CD14-positive monocyte (primary cell): ENCODE data around the gene TGM2. TPM values are rescaled to one million over a fixed set of nuclear protein-coding genes. Genes with fewer than 3 reads are reported as not detected.

Experiments used
- DNase-seq, 3 donors: peaks; one replicate each; pipeline ENCODE4 v3.0.0-alpha.2; 2011 to 2022
- H2AFZ ChIP-seq: 2 replicates; pipeline ENCODE4 v1.6.0; 2012; ENCODE audit warnings: mild to moderate bottlenecking, low read depth, low read length, inconsistent platforms; ENCODE audit not compliant: insufficient read depth, poor library complexity, severe bottlenecking
- H3K27ac ChIP-seq, 2 donors: 1 replicate in 1 of 2; 2 replicates in 1 of 2; pipeline ENCODE4 v1.5.1; 2012 to 2013; ENCODE audit warnings: low read length in 2 of 2, control low read depth in 1 of 2, inconsistent platforms in 1 of 2, low read depth in 1 of 2, mild to moderate bottlenecking in 1 of 2
- H3K27me3 ChIP-seq, 2 donors: one replicate each; pipeline versions ENCODE4 v1.6.0 to v1.6.1; 2011 to 2013; ENCODE audit warnings: low read length in 2 of 2; ENCODE audit not compliant: control insufficient read depth in 2 of 2, insufficient read depth in 2 of 2
- H3K36me3 ChIP-seq, 2 donors: replicated peaks in 1 of 2; 1 replicate in 1 of 2; 2 replicates in 1 of 2; pipeline versions ENCODE4 v1.5.1 to v1.6.1; 2012 to 2013; ENCODE audit warnings: low read length in 2 of 2, control low read depth in 1 of 2, inconsistent platforms in 1 of 2, mild to moderate bottlenecking in 1 of 2; ENCODE audit not compliant: insufficient read depth in 2 of 2, control insufficient read depth in 1 of 2
- H3K4me1 ChIP-seq, 2 donors: 1 replicate in 1 of 2; 2 replicates in 1 of 2; pipeline versions ENCODE4 v1.5.1 to v1.6.1; 2012 to 2013; ENCODE audit warnings: low read length in 2 of 2, control low read depth in 1 of 2, inconsistent platforms in 1 of 2, mild to moderate bottlenecking in 1 of 2, moderate library complexity in 1 of 2; ENCODE audit not compliant: insufficient read depth in 2 of 2, control insufficient read depth in 1 of 2
- H3K4me2 ChIP-seq: replicated peaks from 2 replicates; pipeline ENCODE3; 2012; ENCODE audit warnings: low read length, moderate library complexity, mild to moderate bottlenecking; ENCODE audit not compliant: poor library complexity, severe bottlenecking; ENCODE audit errors: extremely low read depth
- H3K4me3 ChIP-seq, 3 experiments: fragments of 200-600 bp in 1 of 3; sonication (generic) in 1 of 3; replicated peaks in 1 of 3; 1 replicate in 2 of 3; 2 replicates in 1 of 3; pipeline ENCODE4 v1.5.1; 2011 to 2013; ENCODE audit warnings: low read length in 3 of 3, mild to moderate bottlenecking in 3 of 3, control low read depth in 2 of 3, low read depth in 2 of 3, inconsistent platforms in 1 of 3, moderate library complexity in 1 of 3
- H3K79me2 ChIP-seq: 2 replicates; pipeline ENCODE4 v1.6.0; 2012; ENCODE audit warnings: mild to moderate bottlenecking, control low read depth, inconsistent platforms, low read length, moderate library complexity; ENCODE audit not compliant: insufficient read depth
- H3K9ac ChIP-seq: 2 replicates; pipeline ENCODE4 v1.6.0; 2017; ENCODE audit warnings: low read length, mild to moderate bottlenecking; ENCODE audit not compliant: insufficient read depth, poor library complexity, severe bottlenecking
- H3K9me3 ChIP-seq, 2 donors: replicated peaks in 1 of 2; 1 replicate in 1 of 2; 2 replicates in 1 of 2; pipeline versions ENCODE4 v1.5.1 to v1.6.1; 2012 to 2013; ENCODE audit warnings: low read length in 2 of 2, control low read depth in 1 of 2; ENCODE audit not compliant: control insufficient read depth in 1 of 2, insufficient read depth in 1 of 2
- H4K20me1 ChIP-seq: 2 replicates; pipeline ENCODE4 v1.6.0; 2012; ENCODE audit warnings: mild to moderate bottlenecking, low read length, control low read depth, moderate library complexity; ENCODE audit not compliant: insufficient read depth
- H3K27ac Mint-ChIP-seq, 7 donors: one replicate each; pipeline ENCODE4 v1.8.0; 2020; ENCODE audit warnings: mild to moderate bottlenecking in 7 of 7, mixed read lengths in 7 of 7, moderate library complexity in 6 of 7, inconsistent platforms in 2 of 7
- H3K27me3 Mint-ChIP-seq, 3 donors: one replicate each; pipeline ENCODE4 v1.8.0; 2021 to 2022; ENCODE audit warnings: low read depth in 3 of 3, mild to moderate bottlenecking in 3 of 3, mixed read lengths in 3 of 3, moderate library complexity in 3 of 3, inconsistent platforms in 1 of 3
- H3K36me3 Mint-ChIP-seq, 2 donors: one replicate each; pipeline ENCODE4 v1.8.0; 2020; ENCODE audit warnings: mixed read lengths in 2 of 2, inconsistent platforms in 1 of 2, mild to moderate bottlenecking in 1 of 2
- H3K4me1 Mint-ChIP-seq: one replicate; pipeline ENCODE4 v1.8.0; 2020; ENCODE audit warnings: mild to moderate bottlenecking, mixed read lengths
- H3K4me3 Mint-ChIP-seq, 2 donors: one replicate each; pipeline ENCODE4 v1.8.0; 2020; ENCODE audit warnings: mild to moderate bottlenecking in 2 of 2, mixed read lengths in 2 of 2, moderate library complexity in 1 of 2
- H3K9me3 Mint-ChIP-seq, 7 donors: one replicate each; pipeline ENCODE4 v1.8.0; 2020 to 2022; ENCODE audit warnings: mixed read lengths in 7 of 7, mild to moderate bottlenecking in 6 of 7, moderate library complexity in 6 of 7, inconsistent platforms in 2 of 7
- WGBS: methylation state at CpG from one replicate; pipeline ENCODE4 v1.1.5; 2013; ENCODE audit warnings: missing lambda C conversion rate; ENCODE audit not compliant: insufficient coverage; 5-methylcytosine and 5-hydroxymethylcytosine counted together
- intact Hi-C, 2 donors: fragments of 100-400 bp; cut with micrococcal nuclease; formaldehyde crosslinking; loops; one replicate each; pipeline versions ENCODE4 v1.15.0 to v1.15.1; 2023
- polyA plus RNA-seq, 3 donors: library from polyadenylated mRNA; depleted of rRNA in 1 of 3; unstranded in 2 of 3; stranded (reverse) in 1 of 3; fragments of 300-500 nt in 2 of 3; fragments of >200 nt in 1 of 3; fragmentation: Illumina TruSeq in 2 of 3; gene quantifications; 1 replicate in 2 of 3; 2 replicates in 1 of 3; pipeline ENCODE4 v1.2.3, GENCODE V29; 2012 to 2021
- TF ChIP-seq, protein P1 (sequence below): fragments of 200-600 bp; IDR thresholded peaks from one replicate; pipeline ENCODE4 v1.8.0; 2022; ENCODE audit warnings: antibody characterized with exemption, mild to moderate bottlenecking

The TGM2 gene
- polyA plus RNA-seq, 3 donors, result 0.47 to 1.7 (median 1.6) TPM

DNA sequence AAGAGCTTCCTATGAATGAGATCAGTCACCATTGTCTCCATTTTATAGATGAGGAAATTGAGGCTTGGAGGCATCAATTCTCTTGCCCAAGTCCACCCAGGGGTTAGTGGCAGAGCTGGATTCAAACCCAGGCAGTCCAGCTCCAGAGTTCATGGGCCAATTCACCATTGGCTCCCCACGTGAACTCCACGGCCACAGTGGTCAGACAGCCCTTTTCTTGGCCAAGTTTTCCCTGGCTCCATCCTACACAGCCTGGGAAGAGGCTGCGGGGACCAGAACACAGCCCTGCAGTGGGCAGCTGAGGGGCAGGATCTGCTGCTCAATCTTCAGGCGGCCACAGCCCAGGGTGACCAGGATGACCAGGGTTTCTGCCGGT, 20.5 kb downstream of the TGM2 start:
- Histone ChIP-seq H3K79me2 (no peaks in the 10 kb centered on the region), H3K9me3 (no peaks in the 10 kb centered on the region), H3K9ac (peak overlapping the region; percentile 24), H3K4me2 (peak overlapping the region; percentile 54), H3K4me3 (peak overlapping the region in 1 of 3 experiments; percentile 41), H3K27ac (peak overlapping the region; percentile 46 to 87), H4K20me1 (no peaks in the 10 kb centered on the region), H3K27me3 (no peaks in the 10 kb centered on the region), H2AFZ (peak overlapping the region; percentile 49), H3K36me3 (no peaks in the 10 kb centered on the region), H3K4me1 (peaks cover 43 to 62% of the 10 kb centered on the region in 2 donors)
- WGBS, result 97% methylated on average over 3 of the region's 5 CpGs
- TF ChIP-seq, protein P1, sequence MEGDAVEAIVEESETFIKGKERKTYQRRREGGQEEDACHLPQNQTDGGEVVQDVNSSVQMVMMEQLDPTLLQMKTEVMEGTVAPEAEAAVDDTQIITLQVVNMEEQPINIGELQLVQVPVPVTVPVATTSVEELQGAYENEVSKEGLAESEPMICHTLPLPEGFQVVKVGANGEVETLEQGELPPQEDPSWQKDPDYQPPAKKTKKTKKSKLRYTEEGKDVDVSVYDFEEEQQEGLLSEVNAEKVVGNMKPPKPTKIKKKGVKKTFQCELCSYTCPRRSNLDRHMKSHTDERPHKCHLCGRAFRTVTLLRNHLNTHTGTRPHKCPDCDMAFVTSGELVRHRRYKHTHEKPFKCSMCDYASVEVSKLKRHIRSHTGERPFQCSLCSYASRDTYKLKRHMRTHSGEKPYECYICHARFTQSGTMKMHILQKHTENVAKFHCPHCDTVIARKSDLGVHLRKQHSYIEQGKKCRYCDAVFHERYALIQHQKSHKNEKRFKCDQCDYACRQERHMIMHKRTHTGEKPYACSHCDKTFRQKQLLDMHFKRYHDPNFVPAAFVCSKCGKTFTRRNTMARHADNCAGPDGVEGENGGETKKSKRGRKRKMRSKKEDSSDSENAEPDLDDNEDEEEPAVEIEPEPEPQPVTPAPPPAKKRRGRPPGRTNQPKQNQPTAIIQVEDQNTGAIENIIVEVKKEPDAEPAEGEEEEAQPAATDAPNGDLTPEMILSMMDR, result no peak
- intact Hi-C loops, result loop anchor here (2.0 to 5.0 kb wide), 2 partner anchors 47 to 48 kb away; no protein-coding TSS in a partner anchor
- no peak for DNase-seq
- H3K4me1 Mint-ChIP-seq, result peaks cover 62% of the 10 kb centered on the region
- peak overlapping the region; percentile 82 to 92 (median 87) for H3K27ac Mint-ChIP-seq
- peaks cover 0 to 2% (median 2%) of the 10 kb centered on the region in 3 donors for H3K27me3 Mint-ChIP-seq
- peaks cover 0 to 6% of the 10 kb centered on the region in 2 donors for H3K36me3 Mint-ChIP-seq
- no peaks in the 10 kb centered on the region for H3K9me3 Mint-ChIP-seq
- H3K4me3 Mint-ChIP-seq, result peak overlapping the region; percentile 47 to 85

DNA sequence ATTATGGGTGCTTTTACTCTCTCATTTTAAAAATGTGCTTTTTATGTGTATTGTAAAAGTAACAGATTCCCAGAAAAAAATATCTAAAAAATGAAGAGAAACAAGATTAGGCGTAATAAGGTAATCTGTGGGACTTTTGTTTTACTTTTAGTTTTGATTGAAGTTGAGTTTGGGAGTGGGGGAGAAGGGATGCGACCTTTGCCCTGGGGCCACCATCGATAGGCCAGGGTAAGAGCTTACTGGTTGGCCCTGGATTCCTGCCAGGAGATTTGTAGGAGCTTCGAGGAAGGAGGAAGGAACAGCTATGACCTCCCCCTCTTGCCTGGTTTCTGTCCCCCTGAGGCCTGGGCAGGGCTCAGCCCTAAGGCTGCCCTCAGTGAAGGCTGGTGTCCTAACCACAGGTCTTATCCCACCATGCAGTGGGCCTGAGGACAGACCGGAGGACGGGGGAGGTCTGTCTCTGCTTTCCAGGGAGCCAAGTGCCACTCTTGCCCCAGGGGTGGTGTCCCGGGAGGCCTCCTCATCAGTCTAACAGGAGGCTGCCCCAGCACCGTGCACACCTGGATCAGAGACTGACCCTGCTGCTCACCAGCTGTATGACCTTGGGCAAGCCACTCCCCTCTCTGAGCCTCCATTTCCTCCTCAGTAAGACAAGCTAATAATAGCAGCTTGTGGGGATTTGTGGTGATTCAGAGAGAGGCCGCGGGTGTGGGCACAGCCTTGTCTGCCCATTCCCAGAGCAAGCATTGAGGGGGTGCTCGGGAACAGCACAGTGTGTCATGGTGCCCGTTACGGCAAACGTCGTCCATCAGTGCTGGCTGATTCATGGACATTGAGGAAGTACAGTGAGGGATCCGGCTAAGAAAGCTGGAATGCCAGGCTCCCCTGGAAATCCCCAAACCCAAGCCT, 21.2 kb downstream of the TGM2 start:
- Histone ChIP-seq H3K4me2 (peak overlapping the region; percentile 54), H3K36me3 (no peaks in the 10 kb centered on the region), H2AFZ (peak overlapping the region; percentile 49), H3K27me3 (no peaks in the 10 kb centered on the region), H3K27ac (peak overlapping the region; percentile 46 to 87), H3K4me1 (peaks cover 36 to 55% of the 10 kb centered on the region in 2 donors), H3K9ac (peak overlapping the region; percentile 39), H3K9me3 (no peaks in the 10 kb centered on the region), H4K20me1 (no peaks in the 10 kb centered on the region), H3K4me3 (peak overlapping the region in 1 of 3 experiments; percentile 41), H3K79me2 (no peaks in the 10 kb centered on the region)
- H3K4me3 Mint-ChIP-seq, result peak overlapping the region; percentile 47 to 85
- intact Hi-C loops, result loop anchor here (2.0 to 5.0 kb wide), 2 partner anchors 47 kb away; no protein-coding TSS in a partner anchor
- peak; percentile 89 to 98 (median 90) for DNase-seq
- peak overlapping the region; percentile 82 to 92 (median 87) for H3K27ac Mint-ChIP-seq
- TF ChIP-seq, protein P1, result no peak
- peaks cover 1 to 2% (median 2%) of the 10 kb centered on the region in 3 donors for H3K27me3 Mint-ChIP-seq
- H3K9me3 Mint-ChIP-seq, result no peaks in the 10 kb centered on the region
- peaks cover 58% of the 10 kb centered on the region for H3K4me1 Mint-ChIP-seq
- peaks cover 3 to 9% of the 10 kb centered on the region in 2 donors for H3K36me3 Mint-ChIP-seq
- WGBS, result 19% methylated on average over 13 of the region's 16 CpGs
